ENCODE data around the gene POLRMT. TPM values are rescaled to one million over a fixed set of nuclear protein-coding genes. Genes with fewer than 3 reads are reported as not detected.
"Not testable (repeated sequence)": the region's sequence is repeated elsewhere in the genome, so short reads cannot be mapped to it uniquely, and the experiment has no call there.

Gene POLRMT
- polyA plus RNA-seq, 1 experiment: 38.6 TPM

DNA sequence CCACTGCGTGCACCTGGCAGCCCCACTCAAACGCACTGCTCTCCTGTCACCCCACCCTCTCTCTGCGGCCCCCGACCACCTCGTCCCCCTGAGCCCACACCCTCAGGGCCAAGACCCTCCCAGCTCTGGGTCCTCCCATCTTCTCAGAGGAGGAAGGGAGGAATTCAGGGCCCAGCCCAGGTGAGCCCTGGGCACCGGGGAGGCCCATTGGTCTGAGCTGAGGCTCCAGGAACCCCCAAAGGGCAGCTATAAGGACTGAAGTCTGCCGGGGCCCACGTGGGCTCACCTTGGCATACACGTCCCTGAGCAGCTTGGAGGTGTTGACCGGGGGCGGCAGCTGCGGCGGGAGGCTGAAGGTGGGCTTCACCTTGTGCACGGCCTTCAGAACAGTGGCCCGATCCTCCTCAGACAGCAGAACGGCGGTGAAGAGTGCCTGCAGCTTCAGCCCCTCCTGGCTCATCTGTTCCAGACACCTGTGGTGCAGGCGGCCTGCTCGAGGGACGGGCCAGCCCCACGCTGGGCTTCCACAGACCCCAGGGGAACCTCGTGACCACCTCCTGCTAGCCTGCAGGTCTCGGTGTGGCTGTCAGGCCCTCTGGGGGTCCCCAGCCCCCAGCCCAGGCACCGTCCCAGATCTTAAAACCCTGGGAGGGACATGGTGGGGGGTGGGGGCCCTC lies 8.8 kb downstream of the POLRMT start:
- Histone ChIP-seq H3K27me3 (ENCODE audit: control insufficient read depth, insufficient read depth, low read length) (no peaks in the 10 kb centered on the region), H3K4me3 (ENCODE audit: low read depth, low read length) (no peak overlapping the region), H3K36me3 (ENCODE audit: control insufficient read depth, insufficient read depth, low read length) (peaks cover 13% of the 10 kb centered on the region)
- CTCF ChIA-PET: interaction anchor here (0.6 to 3.8 kb wide), 4 partner anchors 8 to 40 kb away, joined by 3 to 15 read pairs (median 6); no protein-coding TSS in a partner anchor
- DNase-seq (ENCODE audit: low read depth): no peak
- POLR2A ChIA-PET: no interaction called here
- TF ChIP-seq, protein P1, sequence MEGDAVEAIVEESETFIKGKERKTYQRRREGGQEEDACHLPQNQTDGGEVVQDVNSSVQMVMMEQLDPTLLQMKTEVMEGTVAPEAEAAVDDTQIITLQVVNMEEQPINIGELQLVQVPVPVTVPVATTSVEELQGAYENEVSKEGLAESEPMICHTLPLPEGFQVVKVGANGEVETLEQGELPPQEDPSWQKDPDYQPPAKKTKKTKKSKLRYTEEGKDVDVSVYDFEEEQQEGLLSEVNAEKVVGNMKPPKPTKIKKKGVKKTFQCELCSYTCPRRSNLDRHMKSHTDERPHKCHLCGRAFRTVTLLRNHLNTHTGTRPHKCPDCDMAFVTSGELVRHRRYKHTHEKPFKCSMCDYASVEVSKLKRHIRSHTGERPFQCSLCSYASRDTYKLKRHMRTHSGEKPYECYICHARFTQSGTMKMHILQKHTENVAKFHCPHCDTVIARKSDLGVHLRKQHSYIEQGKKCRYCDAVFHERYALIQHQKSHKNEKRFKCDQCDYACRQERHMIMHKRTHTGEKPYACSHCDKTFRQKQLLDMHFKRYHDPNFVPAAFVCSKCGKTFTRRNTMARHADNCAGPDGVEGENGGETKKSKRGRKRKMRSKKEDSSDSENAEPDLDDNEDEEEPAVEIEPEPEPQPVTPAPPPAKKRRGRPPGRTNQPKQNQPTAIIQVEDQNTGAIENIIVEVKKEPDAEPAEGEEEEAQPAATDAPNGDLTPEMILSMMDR (IDR thresholded peaks at IDR 0.05; ENCODE audit: insufficient read depth, low read depth, low read length): no peak

DNA sequence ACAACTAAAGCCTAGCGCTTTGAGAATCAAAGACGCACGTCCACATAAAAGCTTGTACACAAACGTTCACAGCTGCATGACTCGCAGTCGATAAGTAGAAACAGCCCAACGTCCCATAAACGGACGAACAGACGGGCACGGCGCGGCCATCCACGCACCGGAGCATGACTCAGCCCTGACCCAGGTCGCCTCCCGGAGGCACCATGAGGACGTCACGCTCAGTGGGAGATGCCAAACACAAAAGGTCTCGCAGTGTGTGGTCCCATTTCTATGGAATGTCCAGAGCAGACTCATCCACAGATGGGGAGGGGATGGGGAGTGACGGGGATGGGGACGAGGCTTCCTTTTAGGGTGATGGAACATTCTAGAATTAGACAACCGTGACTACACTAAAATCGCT lies 9.4 kb downstream of the POLRMT start:
- POLR2A ChIA-PET: no interaction called here
- TF ChIP-seq, protein P1 (IDR thresholded peaks at IDR 0.05; ENCODE audit: insufficient read depth, low read depth, low read length): no peak
- no peaks in the 10 kb centered on the region for H3K27me3 ChIP-seq (ENCODE audit: control insufficient read depth, insufficient read depth, low read length)
- peaks cover 15% of the 10 kb centered on the region for H3K36me3 ChIP-seq (ENCODE audit: control insufficient read depth, insufficient read depth, low read length)
- no peak overlapping the region for H3K4me3 ChIP-seq (ENCODE audit: low read depth, low read length)
- DNase-seq (ENCODE audit: low read depth): peak; percentile 91
- CTCF ChIA-PET: interaction anchor here (0.6 to 3.8 kb wide), 4 partner anchors 8 to 40 kb away, joined by 3 to 15 read pairs (median 6); no protein-coding TSS in a partner anchor

DNA sequence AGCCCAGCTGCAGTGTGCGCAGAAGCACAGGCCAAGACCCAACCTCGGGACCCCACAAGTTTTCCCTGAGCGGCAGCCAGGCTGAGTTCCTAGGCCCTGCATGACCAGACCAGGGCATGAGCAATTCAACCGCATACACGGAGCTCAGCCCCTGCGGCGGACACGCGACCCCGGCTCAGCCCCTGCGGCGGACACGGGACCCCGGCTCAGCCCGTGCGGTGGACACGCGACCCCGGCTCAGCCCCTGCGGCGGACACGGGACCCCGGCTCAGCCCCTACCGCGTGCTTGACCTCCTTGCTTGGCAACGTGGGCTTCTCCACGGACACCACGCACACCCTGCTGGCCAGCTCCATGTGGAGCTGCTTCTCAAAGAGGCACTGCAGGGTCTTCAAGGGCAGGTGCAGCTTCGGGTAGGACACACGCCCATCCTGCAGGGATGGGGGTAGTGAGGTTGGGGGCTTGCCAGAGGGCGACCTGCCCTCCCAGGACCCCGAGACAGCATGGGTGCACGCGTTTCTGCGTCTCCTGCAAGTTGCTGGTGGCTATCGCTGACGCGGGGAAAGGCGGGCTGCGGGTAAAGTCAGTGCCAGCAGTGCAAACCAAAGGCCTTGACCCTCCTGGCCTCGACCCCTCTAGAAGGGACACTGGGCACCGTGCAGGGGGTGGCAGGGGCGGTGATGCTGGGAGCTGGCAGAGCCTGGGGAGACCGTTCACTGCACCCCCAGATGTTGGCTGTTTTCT lies 10.0 kb downstream of the POLRMT start:
- POLR2A ChIA-PET: no interaction called here
- Histone ChIP-seq H3K4me3 (ENCODE audit: low read depth, low read length) (no peak overlapping the region), H3K27me3 (ENCODE audit: control insufficient read depth, insufficient read depth, low read length) (no peaks in the 10 kb centered on the region), H3K36me3 (ENCODE audit: control insufficient read depth, insufficient read depth, low read length) (peaks cover 20% of the 10 kb centered on the region)
- DNase-seq (ENCODE audit: low read depth): no peak
- TF ChIP-seq, protein P1 (IDR thresholded peaks at IDR 0.05; ENCODE audit: insufficient read depth, low read depth, low read length): no peak
- CTCF ChIA-PET: interaction anchor here (0.7 to 3.8 kb wide), 5 partner anchors 9 to 40 kb away, joined by 3 to 15 read pairs (median 5); partner anchors contain the start of gene RNF126

DNA sequence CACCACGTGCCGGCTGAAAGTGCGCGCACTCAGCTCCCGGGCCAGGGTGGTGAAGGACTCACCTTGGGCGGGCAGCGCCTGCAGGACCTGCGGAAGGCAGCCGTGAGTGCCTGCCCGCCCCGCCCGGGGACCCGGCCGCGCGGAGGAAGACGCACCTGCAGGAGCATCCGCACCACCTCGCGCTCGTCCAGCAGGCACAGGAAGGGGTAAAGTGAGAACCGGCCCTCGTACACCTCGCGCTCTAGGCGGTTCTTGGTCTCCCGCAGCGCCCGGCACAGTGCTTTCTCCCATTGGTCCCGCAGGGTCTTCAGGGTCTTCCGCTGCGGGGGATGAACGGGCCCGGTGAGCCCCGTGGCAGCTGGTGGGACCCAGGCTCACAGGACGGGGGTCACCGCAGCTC lies 10.7 kb downstream of the POLRMT start:
- DNase-seq (ENCODE audit: low read depth): no peak
- no peaks in the 10 kb centered on the region for H3K27me3 ChIP-seq (ENCODE audit: control insufficient read depth, insufficient read depth, low read length)
- ChIA-PET CTCF (interaction anchor here (1.2 to 3.8 kb wide), 2 partner anchors 35 to 38 kb away, joined by 5 to 15 read pairs; no protein-coding TSS in a partner anchor), POLR2A (no interaction called here)
- no peak overlapping the region for H3K4me3 ChIP-seq (ENCODE audit: low read depth, low read length)
- TF ChIP-seq, protein P1 (IDR thresholded peaks at IDR 0.05; ENCODE audit: insufficient read depth, low read depth, low read length): no peak
- peaks cover 25% of the 10 kb centered on the region for H3K36me3 ChIP-seq (ENCODE audit: control insufficient read depth, insufficient read depth, low read length)

DNA sequence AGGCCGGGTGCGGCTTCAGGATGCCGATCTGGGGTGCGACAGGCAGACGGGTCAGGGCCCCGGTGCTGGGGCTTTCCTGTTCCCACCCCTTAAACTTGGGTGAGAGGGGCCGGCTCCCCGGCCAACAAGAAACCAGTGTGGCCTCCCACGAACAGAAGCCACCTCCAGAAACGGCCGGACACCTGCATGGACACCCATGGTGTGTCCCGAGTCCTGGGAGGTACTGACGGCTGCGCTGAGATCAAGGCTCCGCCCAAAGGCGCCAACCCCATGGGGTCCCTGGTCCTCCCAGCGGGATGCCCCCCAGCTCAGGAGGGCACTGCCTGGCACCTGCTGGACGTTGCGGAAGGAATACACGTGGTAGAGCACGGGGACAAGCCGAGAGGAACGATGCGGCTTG lies 11.5 kb downstream of the POLRMT start:
- CTCF ChIA-PET: interaction anchor here (1.2 kb wide), 1 partner anchor 38 kb away, joined by 5 read pairs; no protein-coding TSS in a partner anchor

DNA sequence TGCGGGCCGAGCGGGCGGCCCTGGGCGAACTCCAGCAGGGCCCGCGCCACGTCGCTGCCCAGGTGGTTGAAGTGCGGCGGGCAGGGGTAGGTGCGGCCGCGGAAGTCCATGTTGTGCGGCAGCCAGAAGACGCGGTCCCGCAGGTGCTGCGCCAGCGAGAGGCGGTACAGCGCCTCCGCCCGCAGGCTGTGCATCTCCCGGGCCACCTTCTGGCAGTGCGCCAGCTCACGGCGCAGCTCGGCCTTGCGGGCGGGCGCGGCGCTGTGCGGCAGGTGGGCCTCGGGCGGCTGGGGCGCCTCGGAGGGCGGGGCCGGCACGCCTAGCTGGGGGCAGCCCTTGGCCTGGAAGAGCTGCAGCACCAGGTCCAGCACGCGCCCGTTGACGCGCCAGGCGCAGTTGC lies 12.1 kb downstream of the POLRMT start:
- DNase-seq (ENCODE audit: low read depth); H3K27me3 ChIP-seq (ENCODE audit: control insufficient read depth, insufficient read depth, low read length); H3K4me3 ChIP-seq (ENCODE audit: low read depth, low read length); CTCF ChIA-PET; POLR2A ChIA-PET: not testable (repeated sequence)
- H3K36me3 ChIP-seq (ENCODE audit: control insufficient read depth, insufficient read depth, low read length): peaks cover 27% of the 10 kb centered on the region

More for the DNA sequence above, 11.5 kb downstream of the POLRMT start:
- no peak for DNase-seq (ENCODE audit: low read depth)
- TF ChIP-seq, protein P1 (IDR thresholded peaks at IDR 0.05; ENCODE audit: insufficient read depth, low read depth, low read length): no peak
- peaks cover 27% of the 10 kb centered on the region for H3K36me3 ChIP-seq (ENCODE audit: control insufficient read depth, insufficient read depth, low read length)
- H3K4me3 ChIP-seq (ENCODE audit: low read depth, low read length): no peak overlapping the region
- POLR2A ChIA-PET: no interaction called here
- H3K27me3 ChIP-seq (ENCODE audit: control insufficient read depth, insufficient read depth, low read length): no peaks in the 10 kb centered on the region

Data from BJ (cell line).